SK-N-SH (cell line): Measurements from ENCODE around the gene SRSF12.

Experiments
- CHD2 ChIP-seq: fragments of 150-350 bp; IDR thresholded peaks from 2 replicates; pipeline ENCODE4 v1.6.1; 2018; ENCODE audit warnings: low read length; ENCODE audit not compliant: partially characterized antibody
- CTCF ChIP-seq: fragments of 200-600 bp; sonication (generic); IDR thresholded peaks from 2 replicates; pipeline ENCODE4 v1.6.1; 2017; ENCODE audit warnings: antibody characterized with exemption, mild to moderate bottlenecking, moderate library complexity
- FOXJ3 ChIP-seq: sonication (generic); formaldehyde crosslinking; IDR thresholded peaks from 2 replicates; pipeline ENCODE4 v1.5.1; 2020; ENCODE audit warnings: mild to moderate bottlenecking, missing genetic modification reagents
- JUND ChIP-seq: IDR thresholded peaks from 2 replicates; pipeline ENCODE4 v1.4.0; 2012
- MAX ChIP-seq: IDR thresholded peaks from 2 replicates; pipeline ENCODE4 v1.4.0; 2012; ENCODE audit warnings: low read depth
- MXI1 ChIP-seq: IDR thresholded peaks from 2 replicates; pipeline ENCODE4 v1.6.1; 2012; ENCODE audit warnings: mild to moderate bottlenecking, low read depth, low read length, improper control_type of control experiment
- POLR2AphosphoS5 ChIP-seq: IDR thresholded peaks from 2 replicates; pipeline ENCODE4 v1.6.1; 2012; ENCODE audit warnings: low read depth, low read length
- RAD21 ChIP-seq: IDR thresholded peaks from 2 replicates; pipeline ENCODE4 v1.6.1; 2012; ENCODE audit warnings: mild to moderate bottlenecking, low read length
- RFX5 ChIP-seq: IDR thresholded peaks from 2 replicates; pipeline ENCODE4 v1.6.1; 2012; ENCODE audit warnings: mild to moderate bottlenecking, improper control_type of control experiment, low read length
- RXRA ChIP-seq: IDR thresholded peaks from 2 replicates; pipeline ENCODE4 v1.4.0; 2012; ENCODE audit warnings: low read depth, mild to moderate bottlenecking, borderline replicate concordance
- TAF1 ChIP-seq: IDR thresholded peaks from 2 replicates; pipeline ENCODE4 v1.6.1; 2012; ENCODE audit warnings: low read depth, mild to moderate bottlenecking, low read length, moderate library complexity, borderline replicate concordance
- TCF12 ChIP-seq: IDR thresholded peaks from 2 replicates; pipeline ENCODE4 v1.4.0; 2012
- USF2 ChIP-seq: fragments of 150-350 bp; IDR thresholded peaks from 2 replicates; pipeline ENCODE4 v1.6.1; 2017; ENCODE audit warnings: antibody characterized with exemption, low read length, low read depth, borderline replicate concordance
- ZBTB33 ChIP-seq: IDR thresholded peaks from 2 replicates; pipeline ENCODE4 v1.4.0; 2012; ENCODE audit warnings: low read depth, borderline replicate concordance

- TF ChIP-seq TAF1 = no peak
- TF ChIP-seq CTCF = no peak
- TF ChIP-seq USF2 = no peak
- TF ChIP-seq FOXJ3 (CRISPR knock-in tag) = no peak
- TF ChIP-seq JUND = no peak
- no peak for TF ChIP-seq RAD21
- TF ChIP-seq TCF12 = no peak
- TF ChIP-seq POLR2AphosphoS5 = no peak
- TF ChIP-seq ZBTB33 = no peak
- no peak for TF ChIP-seq CHD2
- no peak for TF ChIP-seq MXI1
- TF ChIP-seq RXRA = no peak
- TF ChIP-seq MAX = no peak
- no peak for TF ChIP-seq RFX5
These were observed 49.2 kb downstream of the SRSF12 start for GRCh38 chr6:89068695-89069094.
